GM23338 (cell line): ENCODE data around the gene WWOX. TPM values are rescaled to one million over a fixed set of nuclear protein-coding genes. Genes with fewer than 3 reads are reported as not detected.

Experiments
- ATAC-seq: fragments of 200-7000 bp; cut with Tn5 transposase; 3 replicates; pipeline ENCODE4 v1.9.1; 2020
- DNase-seq: peaks from one replicate; pipeline ENCODE4 v3.0.0-alpha.2; 2015; ENCODE audit warnings: low spot score
- H2AFZ ChIP-seq: fragments of 200-600 bp; sonication (generic); 2 replicates; pipeline ENCODE4 v1.8.0; 2016; ENCODE audit warnings: antibody characterized with exemption, mild to moderate bottlenecking, moderate library complexity
- H3F3A ChIP-seq: fragments of 200-600 bp; sonication (generic); replicated peaks from 2 replicates; pipeline ENCODE4 v1.8.0; 2017; ENCODE audit warnings: antibody characterized with exemption, mixed run types, low read depth
- H3K27ac ChIP-seq: fragments of 200-600 bp; sonication (generic); 2 replicates; pipeline ENCODE4 v1.6.1; 2016; ENCODE audit warnings: low read depth
- H3K27me3 ChIP-seq: fragments of 200-600 bp; sonication (generic); 2 replicates; pipeline ENCODE4 v1.8.0; 2016; ENCODE audit warnings: mild to moderate bottlenecking, mixed run types, moderate library complexity; ENCODE audit not compliant: insufficient read depth
- H3K36me3 ChIP-seq: fragments of 200-600 bp; sonication (generic); 2 replicates; pipeline ENCODE4 v1.8.0; 2016; ENCODE audit warnings: mild to moderate bottlenecking; ENCODE audit not compliant: insufficient read depth
- H3K4me1 ChIP-seq: fragments of 200-600 bp; sonication (generic); 2 replicates; pipeline ENCODE4 v1.8.0; 2016; ENCODE audit warnings: mild to moderate bottlenecking, moderate library complexity; ENCODE audit not compliant: insufficient read depth
- H3K4me2 ChIP-seq: fragments of 200-600 bp; sonication (generic); 2 replicates; pipeline ENCODE4 v1.7.1; 2017; ENCODE audit warnings: mixed run types
- H3K4me3 ChIP-seq: fragments of 200-600 bp; sonication (generic); 2 replicates; pipeline ENCODE4 v1.6.1; 2016; ENCODE audit warnings: mixed run types
- H3K79me2 ChIP-seq: fragments of 200-600 bp; sonication (generic); replicated peaks from 2 replicates; pipeline ENCODE4 v1.8.0; 2017; ENCODE audit warnings: mild to moderate bottlenecking; ENCODE audit not compliant: insufficient read depth
- H3K9me2 ChIP-seq: fragments of 200-600 bp; sonication (generic); 2 replicates; pipeline ENCODE4 v1.8.0; 2017; ENCODE audit not compliant: insufficient read depth
- H4K20me1 ChIP-seq: fragments of 200-600 bp; sonication (generic); replicated peaks from 2 replicates; pipeline ENCODE4 v1.8.0; 2017; ENCODE audit warnings: mild to moderate bottlenecking; ENCODE audit not compliant: insufficient read depth
- H3K27ac Mint-ChIP-seq: 2 replicates; pipeline ENCODE4 v1.8.0; 2020; ENCODE audit warnings: inconsistent platforms, mild to moderate bottlenecking, moderate library complexity, mixed read lengths
- H3K27me3 Mint-ChIP-seq: 3 replicates; pipeline ENCODE4 v1.8.0; 2022; ENCODE audit warnings: low read depth, mild to moderate bottlenecking, moderate library complexity, mixed read lengths, inconsistent platforms; ENCODE audit not compliant: insufficient read depth, poor library complexity
- H3K36me3 Mint-ChIP-seq: 3 replicates; pipeline ENCODE4 v1.8.0; 2021; ENCODE audit warnings: low read depth, mild to moderate bottlenecking, inconsistent platforms, moderate library complexity, mixed read lengths
- H3K4me1 Mint-ChIP-seq: 3 replicates; pipeline ENCODE4 v1.8.0; 2020; ENCODE audit warnings: mild to moderate bottlenecking, inconsistent platforms, mixed read lengths
- H3K4me3 Mint-ChIP-seq: 3 replicates; pipeline ENCODE4 v1.8.0; 2021; ENCODE audit warnings: moderate library complexity, mild to moderate bottlenecking, inconsistent platforms, mixed read lengths
- H3K9me3 Mint-ChIP-seq: 3 replicates; pipeline ENCODE4 v1.8.0; 2020; ENCODE audit warnings: moderate library complexity, mild to moderate bottlenecking, inconsistent platforms, mixed read lengths
- CREB1 ChIP-seq: fragments of 250-450 bp; sonication (Bioruptor Pico); IDR thresholded peaks from 2 replicates; pipeline ENCODE4 v1.5.0; 2020; ENCODE audit warnings: low read depth, mild to moderate bottlenecking, moderate library complexity
- EZH2 ChIP-seq: fragments of 200-600 bp; sonication (generic); IDR thresholded peaks from one replicate; pipeline ENCODE4 v1.8.0; 2017; ENCODE audit warnings: antibody characterized with exemption, mild to moderate bottlenecking, low read depth; ENCODE audit not compliant: unreplicated experiment
- EZH2phosphoT487 ChIP-seq: fragments of 200-600 bp; sonication (generic); IDR thresholded peaks from one replicate; pipeline ENCODE4 v1.8.1; 2018; ENCODE audit warnings: antibody characterized with exemption; ENCODE audit not compliant: unreplicated experiment
- JUNB ChIP-seq: IDR thresholded peaks from one replicate; pipeline ENCODE4 v1.6.1; 2016; ENCODE audit warnings: antibody characterized with exemption; ENCODE audit not compliant: unreplicated experiment
- NANOG ChIP-seq: IDR thresholded peaks from 2 replicates; pipeline ENCODE4 v1.6.1; 2016; ENCODE audit warnings: antibody characterized with exemption, borderline replicate concordance
- POLR2AphosphoS5 ChIP-seq: IDR thresholded peaks from 2 replicates; pipeline ENCODE4 v1.6.1; 2016; ENCODE audit warnings: antibody characterized with exemption, low read depth
- STAT1 ChIP-seq: IDR thresholded peaks from one replicate; pipeline ENCODE4 v1.6.1; 2016; ENCODE audit warnings: antibody characterized with exemption; ENCODE audit not compliant: unreplicated experiment
- ZNF114 ChIP-seq: fragments of 250-450 bp; sonication (Bioruptor Pico); IDR thresholded peaks from 2 replicates; pipeline ENCODE4 v1.5.0; 2020; ENCODE audit warnings: mild to moderate bottlenecking, moderate library complexity
- ZNF331 ChIP-seq: fragments of 250-450 bp; sonication (Bioruptor Pico); IDR thresholded peaks from 2 replicates; pipeline ENCODE4 v1.5.0; 2020; ENCODE audit warnings: low read depth, mild to moderate bottlenecking, moderate library complexity
- polyA plus RNA-seq: library from polyadenylated mRNA; unstranded; fragments of >200 nt; fragmentation: Nextera tagmentation; extraction: Ambion mirVana; gene quantifications from 2 replicates; pipeline ENCODE4 v1.2.1, GENCODE V29; 2016
- total RNA-seq: library from RNA; depleted of rRNA; stranded (reverse); fragments of >200 nt; shearing (Covaris generic); gene quantifications from 2 replicates; pipeline ENCODE4 v1.2.3, GENCODE V29; 2014
- TF ChIP-seq, protein P1 (sequence below): IDR thresholded peaks from one replicate; pipeline ENCODE4 v1.6.1; 2018; ENCODE audit warnings: antibody characterized with exemption; ENCODE audit not compliant: unreplicated experiment
- TF ChIP-seq, protein P2 (sequence below): IDR thresholded peaks from 2 replicates; pipeline ENCODE4 v1.6.1; 2016; ENCODE audit warnings: antibody characterized with exemption
- TF ChIP-seq, protein P3 (sequence below), 2 experiments: fragments of 200-600 bp in 1 of 2; sonication (generic) in 1 of 2; conservative IDR thresholded peaks; 2 replicates each; pipeline versions ENCODE4 v1.5.1 to v1.6.1; 2016 to 2017; ENCODE audit warnings: antibody characterized with exemption in 2 of 2, low read depth in 2 of 2, mild to moderate bottlenecking in 2 of 2, moderate library complexity in 1 of 2

Gene WWOX
- total and polyA plus RNA-seq, 2 experiments from 2014 or later, result 10.0 to 19.3 TPM

DNA sequence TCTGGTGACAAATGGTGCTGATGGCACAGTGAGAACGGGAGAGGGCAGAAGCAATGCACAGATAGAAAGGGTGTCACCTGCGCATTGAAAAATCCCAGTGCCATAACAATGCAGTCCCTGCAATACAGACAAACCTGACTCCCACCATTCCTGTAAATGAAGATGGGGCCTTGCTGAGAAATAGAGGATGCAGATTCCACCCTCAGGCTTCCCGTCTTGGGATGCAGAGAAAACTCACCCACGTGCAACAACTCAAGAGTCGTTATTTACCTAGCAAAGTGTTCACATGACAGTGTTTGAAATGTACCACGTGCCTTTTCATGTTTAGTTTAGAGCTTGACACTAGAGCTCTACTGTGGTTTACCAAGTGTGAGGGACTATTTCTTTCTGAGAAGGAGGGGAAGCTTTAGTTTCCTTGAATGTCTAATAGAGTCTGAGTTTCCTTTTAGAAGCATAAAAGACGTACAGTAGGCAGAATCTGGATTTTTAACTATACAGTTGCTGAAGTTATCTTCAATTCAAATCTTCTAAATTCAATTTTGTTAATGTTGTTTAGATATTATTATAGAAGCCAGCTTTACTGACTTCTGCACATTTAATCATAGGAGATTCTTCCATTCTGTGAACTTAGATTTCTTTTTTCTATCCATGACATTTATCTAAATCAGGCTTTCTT is 35.6 kb downstream of the WWOX start:
- ATAC-seq (no peak), DNase-seq (no peak)
- H3K27me3 Mint-ChIP-seq, result no peaks in the 10 kb centered on the region
- Histone ChIP-seq H3K4me1 (no peaks in the 10 kb centered on the region), H3K4me2 (no peak overlapping the region), H3K36me3 (no peaks in the 10 kb centered on the region), H3K27me3 (no peaks in the 10 kb centered on the region), H3F3A (no peaks in the 10 kb centered on the region), H3K9me2 (no peaks in the 10 kb centered on the region), H4K20me1 (no peaks in the 10 kb centered on the region), H3K79me2 (no peaks in the 10 kb centered on the region), H3K27ac (no peak overlapping the region), H3K4me3 (no peak overlapping the region), H2AFZ (no peak overlapping the region)
- H3K36me3 Mint-ChIP-seq, result no peaks in the 10 kb centered on the region
- H3K9me3 Mint-ChIP-seq, result no peaks in the 10 kb centered on the region
- no peaks in the 10 kb centered on the region for H3K4me1 Mint-ChIP-seq
- no peak overlapping the region for H3K27ac Mint-ChIP-seq
- TF ChIP-seq CREB1 (CRISPR knock-in tag) (no peak), EZH2 (no peak), ZNF114 (CRISPR knock-in tag) (no peak)
- H3K4me3 Mint-ChIP-seq, result no peak overlapping the region

DNA sequence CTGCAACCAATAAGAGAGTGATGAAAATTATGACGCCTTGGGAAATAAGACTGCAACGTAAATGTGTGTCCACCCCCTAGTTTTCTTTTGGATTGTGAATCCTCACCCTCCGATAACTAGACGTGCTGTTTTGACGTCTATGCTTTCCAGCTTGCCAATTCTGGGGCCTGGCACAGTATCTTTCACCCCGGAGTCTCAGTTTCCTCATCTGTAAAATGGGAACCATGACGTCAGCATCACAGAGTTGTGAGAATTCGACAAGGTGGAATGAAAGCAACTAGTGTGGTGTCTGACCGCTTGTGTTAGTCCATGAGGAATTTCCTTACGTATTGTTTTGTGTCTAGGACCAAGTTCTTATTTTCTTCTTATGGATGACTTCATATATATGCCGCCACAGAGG is 37.7 kb downstream of the WWOX start:
- no peak overlapping the region for H3K4me3 Mint-ChIP-seq
- Histone ChIP-seq H2AFZ (no peak overlapping the region), H3K4me1 (no peaks in the 10 kb centered on the region), H3K9me2 (no peaks in the 10 kb centered on the region), H3K4me3 (no peak overlapping the region), H3F3A (no peaks in the 10 kb centered on the region), H3K36me3 (no peaks in the 10 kb centered on the region), H4K20me1 (no peaks in the 10 kb centered on the region), H3K27ac (no peak overlapping the region), H3K4me2 (no peak overlapping the region), H3K79me2 (no peaks in the 10 kb centered on the region), H3K27me3 (no peaks in the 10 kb centered on the region)
- no peaks in the 10 kb centered on the region for H3K4me1 Mint-ChIP-seq
- no peak overlapping the region for H3K27ac Mint-ChIP-seq
- H3K27me3 Mint-ChIP-seq, result no peaks in the 10 kb centered on the region
- H3K9me3 Mint-ChIP-seq, result no peaks in the 10 kb centered on the region
- H3K36me3 Mint-ChIP-seq, result no peaks in the 10 kb centered on the region
- DNase-seq, result no peak
- no peak for ATAC-seq
- no peak for TF ChIP-seq ZNF331 (CRISPR knock-in tag)
- TF ChIP-seq, protein P1, sequence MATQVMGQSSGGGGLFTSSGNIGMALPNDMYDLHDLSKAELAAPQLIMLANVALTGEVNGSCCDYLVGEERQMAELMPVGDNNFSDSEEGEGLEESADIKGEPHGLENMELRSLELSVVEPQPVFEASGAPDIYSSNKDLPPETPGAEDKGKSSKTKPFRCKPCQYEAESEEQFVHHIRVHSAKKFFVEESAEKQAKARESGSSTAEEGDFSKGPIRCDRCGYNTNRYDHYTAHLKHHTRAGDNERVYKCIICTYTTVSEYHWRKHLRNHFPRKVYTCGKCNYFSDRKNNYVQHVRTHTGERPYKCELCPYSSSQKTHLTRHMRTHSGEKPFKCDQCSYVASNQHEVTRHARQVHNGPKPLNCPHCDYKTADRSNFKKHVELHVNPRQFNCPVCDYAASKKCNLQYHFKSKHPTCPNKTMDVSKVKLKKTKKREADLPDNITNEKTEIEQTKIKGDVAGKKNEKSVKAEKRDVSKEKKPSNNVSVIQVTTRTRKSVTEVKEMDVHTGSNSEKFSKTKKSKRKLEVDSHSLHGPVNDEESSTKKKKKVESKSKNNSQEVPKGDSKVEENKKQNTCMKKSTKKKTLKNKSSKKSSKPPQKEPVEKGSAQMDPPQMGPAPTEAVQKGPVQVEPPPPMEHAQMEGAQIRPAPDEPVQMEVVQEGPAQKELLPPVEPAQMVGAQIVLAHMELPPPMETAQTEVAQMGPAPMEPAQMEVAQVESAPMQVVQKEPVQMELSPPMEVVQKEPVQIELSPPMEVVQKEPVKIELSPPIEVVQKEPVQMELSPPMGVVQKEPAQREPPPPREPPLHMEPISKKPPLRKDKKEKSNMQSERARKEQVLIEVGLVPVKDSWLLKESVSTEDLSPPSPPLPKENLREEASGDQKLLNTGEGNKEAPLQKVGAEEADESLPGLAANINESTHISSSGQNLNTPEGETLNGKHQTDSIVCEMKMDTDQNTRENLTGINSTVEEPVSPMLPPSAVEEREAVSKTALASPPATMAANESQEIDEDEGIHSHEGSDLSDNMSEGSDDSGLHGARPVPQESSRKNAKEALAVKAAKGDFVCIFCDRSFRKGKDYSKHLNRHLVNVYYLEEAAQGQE, result no peak
- no peak for TF ChIP-seq EZH2phosphoT487
- TF ChIP-seq, protein P2, sequence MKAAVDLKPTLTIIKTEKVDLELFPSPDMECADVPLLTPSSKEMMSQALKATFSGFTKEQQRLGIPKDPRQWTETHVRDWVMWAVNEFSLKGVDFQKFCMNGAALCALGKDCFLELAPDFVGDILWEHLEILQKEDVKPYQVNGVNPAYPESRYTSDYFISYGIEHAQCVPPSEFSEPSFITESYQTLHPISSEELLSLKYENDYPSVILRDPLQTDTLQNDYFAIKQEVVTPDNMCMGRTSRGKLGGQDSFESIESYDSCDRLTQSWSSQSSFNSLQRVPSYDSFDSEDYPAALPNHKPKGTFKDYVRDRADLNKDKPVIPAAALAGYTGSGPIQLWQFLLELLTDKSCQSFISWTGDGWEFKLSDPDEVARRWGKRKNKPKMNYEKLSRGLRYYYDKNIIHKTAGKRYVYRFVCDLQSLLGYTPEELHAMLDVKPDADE, result no peak
- TF ChIP-seq STAT1, result no peak
- TF ChIP-seq, protein P3, sequence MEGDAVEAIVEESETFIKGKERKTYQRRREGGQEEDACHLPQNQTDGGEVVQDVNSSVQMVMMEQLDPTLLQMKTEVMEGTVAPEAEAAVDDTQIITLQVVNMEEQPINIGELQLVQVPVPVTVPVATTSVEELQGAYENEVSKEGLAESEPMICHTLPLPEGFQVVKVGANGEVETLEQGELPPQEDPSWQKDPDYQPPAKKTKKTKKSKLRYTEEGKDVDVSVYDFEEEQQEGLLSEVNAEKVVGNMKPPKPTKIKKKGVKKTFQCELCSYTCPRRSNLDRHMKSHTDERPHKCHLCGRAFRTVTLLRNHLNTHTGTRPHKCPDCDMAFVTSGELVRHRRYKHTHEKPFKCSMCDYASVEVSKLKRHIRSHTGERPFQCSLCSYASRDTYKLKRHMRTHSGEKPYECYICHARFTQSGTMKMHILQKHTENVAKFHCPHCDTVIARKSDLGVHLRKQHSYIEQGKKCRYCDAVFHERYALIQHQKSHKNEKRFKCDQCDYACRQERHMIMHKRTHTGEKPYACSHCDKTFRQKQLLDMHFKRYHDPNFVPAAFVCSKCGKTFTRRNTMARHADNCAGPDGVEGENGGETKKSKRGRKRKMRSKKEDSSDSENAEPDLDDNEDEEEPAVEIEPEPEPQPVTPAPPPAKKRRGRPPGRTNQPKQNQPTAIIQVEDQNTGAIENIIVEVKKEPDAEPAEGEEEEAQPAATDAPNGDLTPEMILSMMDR (conservative IDR thresholded peaks at IDR 0.05; ENCODE audit: low read depth in 2 of 2), result no peak
- no peak for TF ChIP-seq JUNB
- TF ChIP-seq NANOG, result no peak
- no peak for TF ChIP-seq ZNF114 (CRISPR knock-in tag)
- TF ChIP-seq POLR2AphosphoS5, result no peak
- TF ChIP-seq CREB1 (CRISPR knock-in tag), result no peak
- TF ChIP-seq EZH2, result no peak
